Epidermal melanocyte (primary cell): ENCODE results near the gene GPD1L.
"Not testable (repeated sequence)": the region's sequence is repeated elsewhere in the genome, so short reads cannot be mapped to it uniquely, and the experiment has no call there.

Source experiments
- DNase-seq: peaks from one replicate; pipeline ENCODE4 v3.0.0; 2011; ENCODE audit warnings: low spot score; ENCODE audit not compliant: insufficient read length

GPD1L gene

GRCh38 chr3:32106132-32106928, at the start of gene GPD1L:
TSS of gene GPD1L (plus strand) at chr3:32106620. CDS start at chr3:32106712, 92 bp downstream.
- peak; percentile 87 for DNase-seq

GRCh38 chr3:32058465-32058864, 48.0 kb upstream of the GPD1L start:
- not testable (repeated sequence) for DNase-seq

- DNase-seq = no peak
Measured at GRCh38 chr3:32062950-32063582, 43.4 kb upstream of the GPD1L start.

GRCh38 chr3:32066686-32067085, 39.7 kb upstream of the GPD1L start:
- no peak for DNase-seq

- not testable (repeated sequence) for DNase-seq
Measured at GRCh38 chr3:32074194-32074593, 32.2 kb upstream of the GPD1L start.

- no peak for DNase-seq
Measured at GRCh38 chr3:32076566-32076965, 29.9 kb upstream of the GPD1L start.

GRCh38 chr3:32077260-32078084, 28.9 kb upstream of the GPD1L start:
- DNase-seq = no peak

GRCh38 chr3:32078085-32078634, 28.3 kb upstream of the GPD1L start:
- DNase-seq = no peak

GRCh38 chr3:32078864-32079263, 27.6 kb upstream of the GPD1L start:
- no peak for DNase-seq

GRCh38 chr3:32082721-32083120, 23.7 kb upstream of the GPD1L start:
- no peak for DNase-seq

GRCh38 chr3:32083702-32084270, 22.6 kb upstream of the GPD1L start:
- no peak for DNase-seq

- no peak for DNase-seq
Measured at GRCh38 chr3:32084870-32085269, 21.6 kb upstream of the GPD1L start.

GRCh38 chr3:32086464-32086863, 20.0 kb upstream of the GPD1L start:
- no peak for DNase-seq

GRCh38 chr3:32089476-32089875, 16.9 kb upstream of the GPD1L start:
- DNase-seq = no peak

GRCh38 chr3:32093204-32093603, 13.2 kb upstream of the GPD1L start:
- DNase-seq = no peak

- no peak for DNase-seq
Measured at GRCh38 chr3:32095431-32095830, 11.0 kb upstream of the GPD1L start.

- no peak for DNase-seq
Measured at GRCh38 chr3:32097768-32098167, 8.7 kb upstream of the GPD1L start.

GRCh38 chr3:32098528-32098927, 7.9 kb upstream of the GPD1L start:
- DNase-seq = no peak

GRCh38 chr3:32100465-32100864, 6.0 kb upstream of the GPD1L start:
- DNase-seq = no peak

GRCh38 chr3:32102289-32102688, 4.1 kb upstream of the GPD1L start:
- DNase-seq = no peak

GRCh38 chr3:32104492-32104891, 1.9 kb upstream of the GPD1L start:
- DNase-seq = no peak
